ENCODE data around the gene UMAD1.

UMAD1 gene

GRCh38 chr7:7907306-7907705 is 266.8 kb downstream of the UMAD1 start:
- no peak for DNase-seq

- DNase-seq, result no peak
Measured at GRCh38 chr7:7908622-7909145, 268.1 kb downstream of the UMAD1 start.

- no peak for DNase-seq
Measured at GRCh38 chr7:7909376-7909775, 268.8 kb downstream of the UMAD1 start.

GRCh38 chr7:7911369-7912123 is 271.0 kb downstream of the UMAD1 start:
- DNase-seq, result no peak

- DNase-seq, result no peak
Measured at GRCh38 chr7:7912937-7913336, 272.4 kb downstream of the UMAD1 start.

GRCh38 chr7:7913504-7913903 is 273.0 kb downstream of the UMAD1 start:
- no peak for DNase-seq

GRCh38 chr7:7914547-7914946 is 274.0 kb downstream of the UMAD1 start:
- DNase-seq, result no peak

GRCh38 chr7:7916064-7916463 is 275.5 kb downstream of the UMAD1 start:
- DNase-seq, result no peak

GRCh38 chr7:7917593-7917992 is 277.0 kb downstream of the UMAD1 start:
- DNase-seq, result no peak

- no peak for DNase-seq
Measured at GRCh38 chr7:7918736-7919448, 278.3 kb downstream of the UMAD1 start.

- no peak for DNase-seq
Measured at GRCh38 chr7:7919449-7919945, 278.9 kb downstream of the UMAD1 start.

GRCh38 chr7:7920056-7920455 is 279.5 kb downstream of the UMAD1 start:
- no peak for DNase-seq

- DNase-seq, result no peak
Measured at GRCh38 chr7:7920481-7920880, 279.9 kb downstream of the UMAD1 start.

GRCh38 chr7:7921830-7922229 is 281.3 kb downstream of the UMAD1 start:
- no peak for DNase-seq

- no peak for DNase-seq
Measured at GRCh38 chr7:7922684-7923385, 282.3 kb downstream of the UMAD1 start.

GRCh38 chr7:7923818-7924217 is 283.3 kb downstream of the UMAD1 start:
- DNase-seq, result no peak

GRCh38 chr7:7924303-7924702 is 283.8 kb downstream of the UMAD1 start:
- no peak for DNase-seq

All from stimulated activated CD8-positive, alpha-beta memory T cell treated with anti-CD3 and anti-CD28 coated beads, Interleukin-4, amount 100 ng/mL, for 48 hours (primary cell).